Measurements from ENCODE around the gene OR2A25. TPM values are rescaled to one million over a fixed set of nuclear protein-coding genes. Genes with fewer than 3 reads are reported as not detected.

The OR2A25 gene
- polyA plus RNA-seq, 2 of the 4 experiments (the other 2 are of a cell fraction) = not detected

- no peaks in the 10 kb centered on the region for H3K9me3 ChIP-seq
- no peak overlapping the region for H3K4me2 ChIP-seq
- no peak for FAIRE-seq
- H3K4me3 ChIP-seq = no peak overlapping the region
- no peak for ATAC-seq
- 9% methylated on average over 3 of the region's 3 CpGs for WGBS (ENCODE audit: missing lambda C conversion rate)
- TF ChIP-seq SREBF2 (IDR thresholded peaks at IDR 0.05) = no peak
- TF ChIP-seq ZSCAN20 (CRISPR knock-in tag; IDR thresholded peaks at IDR 0.05) = no peak
- no peak for TF ChIP-seq RFX5 (IDR thresholded peaks at IDR 0.05)
- TF ChIP-seq RAD21 (conservative IDR thresholded peaks at IDR 0.05 in 1 of 2, IDR thresholded peaks at IDR 0.05 in 1 of 2) = 0 out of 5 replicates have a peak, but pooled peaks of 1 of the 2 experiments have one; percentile 3
- no peak for TF ChIP-seq CBX2 (IDR thresholded peaks at IDR 0.05; ENCODE audit: borderline replicate concordance, low read depth)
- TF ChIP-seq JUN (IDR thresholded peaks at IDR 0.05) = no peak
- ChIA-PET CTCF (interaction anchor here (1.5 kb wide), 1 partner anchor 23 kb away, joined by 4 read pairs; no protein-coding TSS in a partner anchor), POLR2A (no interaction called here)
- no peaks in the 10 kb centered on the region for H3K4me1 ChIP-seq
- no peak overlapping the region for H3K27ac ChIP-seq
- DNase-seq (ENCODE audit: low read depth in 1 of 2, low spot score in 1 of 2) = no peak
Observed at GRCh38 chr7:144063710-144064109, 5.9 kb upstream of the OR2A25 start.

GRCh38 chr7:144069953-144070352 lies 342 bp downstream of the OR2A25 start:
- no peak overlapping the region for H3K4me2 ChIP-seq
- ChIA-PET CTCF (no interaction called here), POLR2A (no interaction called here)
- TF ChIP-seq ZFP36 (IDR thresholded peaks at IDR 0.05; ENCODE audit: borderline replicate concordance, partially characterized antibody) = no peak
- no peak for TF ChIP-seq FOXS1 (CRISPR knock-in tag; IDR thresholded peaks at IDR 0.05)
- TF ChIP-seq SREBF2 (IDR thresholded peaks at IDR 0.05) = no peak
- TF ChIP-seq CBX8 (IDR thresholded peaks at IDR 0.05) = no peak
- no peak for TF ChIP-seq KDM5A (IDR thresholded peaks at IDR 0.05)
- TF ChIP-seq TFCP2L1 (CRISPR knock-in tag; IDR thresholded peaks at IDR 0.05) = no peak
- no peak for TF ChIP-seq KDM1A (IDR thresholded peaks at IDR 0.05; ENCODE audit: low read depth)
- TF ChIP-seq RAD21 (conservative IDR thresholded peaks at IDR 0.05 in 1 of 2, IDR thresholded peaks at IDR 0.05 in 1 of 2) = no peak
- TF ChIP-seq RARB (CRISPR knock-in tag; IDR thresholded peaks at IDR 0.05) = no peak
- no peak for TF ChIP-seq USF2 (IDR thresholded peaks at IDR 0.05)
- TF ChIP-seq HES2 (IDR thresholded peaks at IDR 0.05) = no peak
- no peak for TF ChIP-seq HDAC2 (IDR thresholded peaks at IDR 0.05)
- TF ChIP-seq ESRRA (IDR thresholded peaks at IDR 0.05; ENCODE audit: borderline replicate concordance, low read length) = no peak
- DNase-seq (ENCODE audit: low read depth in 1 of 2, low spot score in 1 of 2) = no peak
- H3K4me1 ChIP-seq = no peaks in the 10 kb centered on the region
- no peak overlapping the region for H3K27ac ChIP-seq
- FAIRE-seq = no peak
- no peaks in the 10 kb centered on the region for H3K9me3 ChIP-seq
- 22% methylated on average over 2 of the region's 2 CpGs for WGBS (ENCODE audit: missing lambda C conversion rate)
- no peak overlapping the region for H3K4me3 ChIP-seq
- no peak for ATAC-seq

GRCh38 chr7:144074374-144074773 lies 4.8 kb downstream of the OR2A25 start:
- H3K4me3 ChIP-seq = no peak overlapping the region
- no peak for TF ChIP-seq FOSB (CRISPR knock-in tag; IDR thresholded peaks at IDR 0.05)
- no peak for TF ChIP-seq RAD21 (conservative IDR thresholded peaks at IDR 0.05 in 1 of 2, IDR thresholded peaks at IDR 0.05 in 1 of 2)
- TF ChIP-seq ESRRA (IDR thresholded peaks at IDR 0.05; ENCODE audit: borderline replicate concordance, low read length) = no peak
- no peak for TF ChIP-seq NFE2L2 (conservative IDR thresholded peaks at IDR 0.05; ENCODE audit: low read length)
- TF ChIP-seq REST (IDR thresholded peaks at IDR 0.05) = no peak
- no peak for TF ChIP-seq CBX8 (IDR thresholded peaks at IDR 0.05)
- TF ChIP-seq RFX5 (IDR thresholded peaks at IDR 0.05) = no peak
- no peak for TF ChIP-seq POLR2A (IDR thresholded peaks at IDR 0.05; ENCODE audit: low read length)
- no peak for TF ChIP-seq JUN (IDR thresholded peaks at IDR 0.05)
- POLR2A ChIA-PET = no interaction called here
- H3K27ac ChIP-seq = no peak overlapping the region
- DNase-seq (ENCODE audit: low read depth in 1 of 2, low spot score in 1 of 2) = no peak
- CTCF ChIA-PET = no interaction called here
- WGBS (ENCODE audit: missing lambda C conversion rate) = 52% methylated on average over 8 of the region's 8 CpGs
- no peaks in the 10 kb centered on the region for H3K4me1 ChIP-seq
- no peak for FAIRE-seq
- peak in 1 of 2 experiments; percentile 53; a peak in 1 of 6 replicates for ATAC-seq
- H3K9me3 ChIP-seq = no peaks in the 10 kb centered on the region
- no peak overlapping the region for H3K4me2 ChIP-seq
